Liver (tissue), 10 donors: ENCODE data around the gene ATP13A1. TPM values are rescaled to one million over a fixed set of nuclear protein-coding genes. Genes with fewer than 3 reads are reported as not detected.
"Not testable (repeated sequence)": the region's sequence is repeated elsewhere in the genome, so short reads cannot be mapped to it uniquely, and the experiment has no call there.

Experiments
- DNase-seq: peaks from one replicate; pipeline ENCODE4 v3.0.0-alpha.2; 2017; ENCODE audit warnings: low spot score
- H3K27ac ChIP-seq, 2 donors: one replicate each; pipeline ENCODE4 v1.7.0; 2013; ENCODE audit warnings: inconsistent platforms in 2 of 2, low read length in 2 of 2, control low read depth in 1 of 2, low read depth in 1 of 2, mild to moderate bottlenecking in 1 of 2
- H3K27me3 ChIP-seq, 4 donors: one replicate each; pipeline versions ENCODE4 v1.6.1 to v1.7.0; 2013; ENCODE audit warnings: low read length in 3 of 4, inconsistent platforms in 1 of 4, mild to moderate bottlenecking in 1 of 4, moderate library complexity in 1 of 4; ENCODE audit not compliant: control insufficient read depth in 4 of 4, insufficient read depth in 4 of 4
- H3K36me3 ChIP-seq, 4 donors: one replicate each; pipeline versions ENCODE4 v1.6.1 to v1.7.0; 2013; ENCODE audit warnings: low read length in 3 of 4, mild to moderate bottlenecking in 3 of 4, low read depth in 1 of 4, moderate library complexity in 1 of 4; ENCODE audit not compliant: control insufficient read depth in 4 of 4, insufficient read depth in 3 of 4
- H3K4me1 ChIP-seq, 4 donors: one replicate each; pipeline versions ENCODE4 v1.6.1 to v1.7.0; 2013; ENCODE audit warnings: low read length in 3 of 4, mild to moderate bottlenecking in 3 of 4, moderate library complexity in 1 of 4; ENCODE audit not compliant: control insufficient read depth in 4 of 4, insufficient read depth in 4 of 4
- H3K4me3 ChIP-seq, 3 donors: one replicate each; pipeline versions ENCODE4 v1.6.1 to v1.7.0; 2013; ENCODE audit warnings: low read length in 3 of 3, control low read depth in 1 of 3, low read depth in 1 of 3, mild to moderate bottlenecking in 1 of 3
- H3K9ac ChIP-seq, 2 donors: one replicate each; pipeline ENCODE4 v1.7.0; 2013; ENCODE audit warnings: low read length in 2 of 2, mild to moderate bottlenecking in 2 of 2, moderate library complexity in 2 of 2, control low read depth in 1 of 2, low read depth in 1 of 2
- H3K9me3 ChIP-seq, 4 donors: one replicate each; pipeline versions ENCODE4 v1.6.1 to v1.7.0; 2013; ENCODE audit warnings: low read length in 3 of 4; ENCODE audit not compliant: control insufficient read depth in 4 of 4
- FOXA1 ChIP-seq: IDR thresholded peaks from 2 replicates; pipeline ENCODE4 v1.6.1; 2016; ENCODE audit warnings: antibody characterized with exemption
- FOXA2 ChIP-seq: IDR thresholded peaks from 2 replicates; pipeline ENCODE4 v1.6.1; 2016; ENCODE audit warnings: antibody characterized with exemption
- GABPA ChIP-seq, 2 donors: IDR thresholded peaks in 1 of 2; conservative IDR thresholded peaks in 1 of 2; 2 replicates each; pipeline ENCODE4 v1.6.1; 2016; ENCODE audit warnings: antibody characterized with exemption in 2 of 2, mild to moderate bottlenecking in 1 of 2, moderate library complexity in 1 of 2
- HNF4A ChIP-seq, 2 donors: conservative IDR thresholded peaks; 2 replicates each; pipeline ENCODE4 v1.6.1; 2016; ENCODE audit warnings: antibody characterized with exemption in 2 of 2, mild to moderate bottlenecking in 2 of 2
- HNF4G ChIP-seq: IDR thresholded peaks from 2 replicates; pipeline ENCODE4 v1.6.1; 2016; ENCODE audit warnings: antibody characterized with exemption
- JUND ChIP-seq, 2 donors: IDR thresholded peaks; 2 replicates each; pipeline ENCODE4 v1.6.1; 2016; ENCODE audit warnings: antibody characterized with exemption in 2 of 2
- RXRA ChIP-seq, 2 donors: IDR thresholded peaks; 2 replicates each; pipeline ENCODE4 v1.6.1; 2017 to 2018; ENCODE audit warnings: antibody characterized with exemption in 2 of 2, mild to moderate bottlenecking in 1 of 2
- SP1 ChIP-seq: IDR thresholded peaks from 2 replicates; pipeline ENCODE4 v1.6.1; 2018; ENCODE audit warnings: antibody characterized with exemption, mild to moderate bottlenecking
- TAF1 ChIP-seq: conservative IDR thresholded peaks from 2 replicates; pipeline ENCODE4 v1.6.1; 2016; ENCODE audit warnings: antibody characterized with exemption, mild to moderate bottlenecking
- WGBS: extraction: QIAGEN DNeasy Blood & Tissue Kit; methylation state at CpG from one replicate; pipeline ENCODE4 v1.1.7; 2013; 5-methylcytosine and 5-hydroxymethylcytosine counted together
- polyA plus RNA-seq, 2 donors: library from polyadenylated mRNA; stranded (reverse) in 1 of 2; unstranded in 1 of 2; fragments of 200-250 nt in 1 of 2; fragments of >200 nt in 1 of 2; fragmentation: Nextera tagmentation in 1 of 2; extraction: Ambion mirVana in 1 of 2; gene quantifications; one replicate each; pipeline versions ENCODE4 v1.2.1 to v1.2.3, GENCODE V29; 2013 to 2015
- small RNA-seq: library from RNA; depleted of rRNA; stranded (forward); fragments of <200 nt; gene quantifications from one replicate; pipeline ENCODE3, GENCODE V24; 2014
- total RNA-seq, 2 donors: library from RNA; depleted of rRNA; stranded (reverse); fragments of >200 nt; gene quantifications; one replicate each; pipeline ENCODE4 v1.2.3, GENCODE V29; 2014
- TF ChIP-seq, protein P1 (sequence below): fragments of 150-350 bp; IDR thresholded peaks from 2 replicates; pipeline ENCODE4 v1.5.1; 2017; ENCODE audit warnings: improper control_type of control experiment, low read depth, low read length; ENCODE audit not compliant: missing input control
- TF ChIP-seq, protein P2 (sequence below): IDR thresholded peaks from 2 replicates; pipeline ENCODE4 v1.6.1; 2016; ENCODE audit warnings: antibody characterized with exemption
- TF ChIP-seq, protein P3 (sequence below): IDR thresholded peaks from 2 replicates; pipeline ENCODE4 v1.6.1; 2016; ENCODE audit warnings: antibody characterized with exemption
- TF ChIP-seq, protein P4 (sequence below): IDR thresholded peaks from 2 replicates; pipeline ENCODE4 v1.6.1; 2016; ENCODE audit warnings: antibody characterized with exemption, mild to moderate bottlenecking
- donor health status: healthy.
- donor health status: healthy.
- donor health status: healthy.
- donor health status: healthy.
- donor health status: healthy.

Gene ATP13A1
- total and polyA plus RNA-seq, 4 donors, result 15.1 to 36.5 (median 20.5) TPM

DNA sequence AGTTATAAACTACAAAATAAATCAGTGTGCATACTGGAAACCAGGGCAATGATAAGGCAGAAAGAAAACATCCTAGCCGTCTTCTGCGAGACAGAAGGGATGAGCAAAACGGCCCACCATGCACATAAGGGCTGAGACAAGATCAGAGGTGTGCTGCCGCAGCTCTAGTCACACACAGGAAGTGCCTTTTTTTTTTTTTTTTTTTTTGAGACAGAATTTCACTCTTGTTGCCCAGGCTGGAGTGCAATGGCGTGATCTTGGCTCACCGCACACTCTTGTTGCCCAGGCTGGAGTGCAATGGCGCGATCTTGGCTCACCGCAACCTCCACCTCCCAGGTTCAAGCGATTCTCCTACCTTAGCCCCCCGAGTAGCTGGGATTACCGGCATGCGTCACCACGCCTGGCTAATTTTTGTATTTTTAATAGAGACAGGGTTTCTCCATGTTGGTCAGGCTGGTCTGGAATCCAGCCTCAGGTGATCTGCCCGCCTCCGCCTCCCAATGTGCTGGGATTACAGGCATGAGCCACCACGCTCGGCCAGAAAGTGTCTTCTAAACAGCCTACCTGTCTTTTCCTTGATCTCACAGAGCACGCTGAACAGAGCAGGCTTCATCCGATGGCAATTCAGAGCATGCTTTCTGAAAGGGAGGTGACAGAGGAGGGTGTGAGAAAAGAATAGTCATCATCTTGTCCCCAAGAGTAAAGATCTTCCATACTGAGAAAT is 64.6 kb downstream of the ATP13A1 start:
- not testable (repeated sequence) for H3K36me3 ChIP-seq, H3K4me1 ChIP-seq, H3K27ac ChIP-seq, H3K27me3 ChIP-seq, H3K9ac ChIP-seq, H3K4me3 ChIP-seq, H3K9me3 ChIP-seq, DNase-seq
- WGBS, result 87% methylated on average over 20 of the region's 20 CpGs

DNA sequence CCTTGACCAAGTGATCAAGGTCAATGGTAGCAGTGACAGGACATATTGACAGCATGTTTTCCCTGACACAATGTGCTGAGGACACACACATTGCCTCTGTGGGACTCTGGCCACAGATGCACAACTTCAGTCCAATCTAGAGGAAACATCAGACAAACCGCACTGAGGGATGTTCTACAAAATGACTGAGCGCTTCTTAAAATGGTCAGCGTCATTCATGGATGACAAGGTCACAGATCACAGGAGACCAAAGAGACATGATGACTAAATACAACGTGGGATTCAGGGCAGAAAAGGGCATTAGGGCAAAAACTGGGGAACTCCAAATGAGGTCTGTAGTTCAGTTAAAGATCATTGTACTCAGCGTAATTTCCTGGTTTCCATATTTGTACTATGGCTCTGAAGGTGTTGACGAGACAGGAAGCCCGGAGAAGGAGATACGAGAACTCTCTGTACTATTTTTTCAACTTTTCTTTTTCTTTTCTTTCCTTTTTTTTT is 65.6 kb downstream of the ATP13A1 start:
- peaks cover 0 to 2% (median 0%) of the 10 kb centered on the region in 4 donors for H3K27me3 ChIP-seq
- H3K36me3 ChIP-seq, result no peaks in the 10 kb centered on the region
- peaks cover 0 to 3% (median 0%) of the 10 kb centered on the region in 4 donors for H3K9me3 ChIP-seq
- peak overlapping the region in 1 of 2 donors; percentile 37 for H3K27ac ChIP-seq
- no peaks in the 10 kb centered on the region for H3K4me1 ChIP-seq
- no peak for TF ChIP-seq HNF4G
- TF ChIP-seq, protein P1, sequence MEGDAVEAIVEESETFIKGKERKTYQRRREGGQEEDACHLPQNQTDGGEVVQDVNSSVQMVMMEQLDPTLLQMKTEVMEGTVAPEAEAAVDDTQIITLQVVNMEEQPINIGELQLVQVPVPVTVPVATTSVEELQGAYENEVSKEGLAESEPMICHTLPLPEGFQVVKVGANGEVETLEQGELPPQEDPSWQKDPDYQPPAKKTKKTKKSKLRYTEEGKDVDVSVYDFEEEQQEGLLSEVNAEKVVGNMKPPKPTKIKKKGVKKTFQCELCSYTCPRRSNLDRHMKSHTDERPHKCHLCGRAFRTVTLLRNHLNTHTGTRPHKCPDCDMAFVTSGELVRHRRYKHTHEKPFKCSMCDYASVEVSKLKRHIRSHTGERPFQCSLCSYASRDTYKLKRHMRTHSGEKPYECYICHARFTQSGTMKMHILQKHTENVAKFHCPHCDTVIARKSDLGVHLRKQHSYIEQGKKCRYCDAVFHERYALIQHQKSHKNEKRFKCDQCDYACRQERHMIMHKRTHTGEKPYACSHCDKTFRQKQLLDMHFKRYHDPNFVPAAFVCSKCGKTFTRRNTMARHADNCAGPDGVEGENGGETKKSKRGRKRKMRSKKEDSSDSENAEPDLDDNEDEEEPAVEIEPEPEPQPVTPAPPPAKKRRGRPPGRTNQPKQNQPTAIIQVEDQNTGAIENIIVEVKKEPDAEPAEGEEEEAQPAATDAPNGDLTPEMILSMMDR, result no peak
- no peak for TF ChIP-seq GABPA (IDR thresholded peaks at IDR 0.05 in 1 of 2, conservative IDR thresholded peaks at IDR 0.05 in 1 of 2)
- TF ChIP-seq HNF4A (conservative IDR thresholded peaks at IDR 0.05), result no peak
- TF ChIP-seq, protein P2, sequence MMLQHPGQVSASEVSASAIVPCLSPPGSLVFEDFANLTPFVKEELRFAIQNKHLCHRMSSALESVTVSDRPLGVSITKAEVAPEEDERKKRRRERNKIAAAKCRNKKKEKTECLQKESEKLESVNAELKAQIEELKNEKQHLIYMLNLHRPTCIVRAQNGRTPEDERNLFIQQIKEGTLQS, result no peak
- no peak for TF ChIP-seq JUND (IDR thresholded peaks at IDR 0.05)
- TF ChIP-seq, protein P3, sequence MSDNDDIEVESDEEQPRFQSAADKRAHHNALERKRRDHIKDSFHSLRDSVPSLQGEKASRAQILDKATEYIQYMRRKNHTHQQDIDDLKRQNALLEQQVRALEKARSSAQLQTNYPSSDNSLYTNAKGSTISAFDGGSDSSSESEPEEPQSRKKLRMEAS, result no peak
- no peak for TF ChIP-seq SP1
- no peak for TF ChIP-seq FOXA1
- TF ChIP-seq FOXA2, result no peak
- no peak for TF ChIP-seq RXRA (IDR thresholded peaks at IDR 0.05)
- TF ChIP-seq, protein P4, sequence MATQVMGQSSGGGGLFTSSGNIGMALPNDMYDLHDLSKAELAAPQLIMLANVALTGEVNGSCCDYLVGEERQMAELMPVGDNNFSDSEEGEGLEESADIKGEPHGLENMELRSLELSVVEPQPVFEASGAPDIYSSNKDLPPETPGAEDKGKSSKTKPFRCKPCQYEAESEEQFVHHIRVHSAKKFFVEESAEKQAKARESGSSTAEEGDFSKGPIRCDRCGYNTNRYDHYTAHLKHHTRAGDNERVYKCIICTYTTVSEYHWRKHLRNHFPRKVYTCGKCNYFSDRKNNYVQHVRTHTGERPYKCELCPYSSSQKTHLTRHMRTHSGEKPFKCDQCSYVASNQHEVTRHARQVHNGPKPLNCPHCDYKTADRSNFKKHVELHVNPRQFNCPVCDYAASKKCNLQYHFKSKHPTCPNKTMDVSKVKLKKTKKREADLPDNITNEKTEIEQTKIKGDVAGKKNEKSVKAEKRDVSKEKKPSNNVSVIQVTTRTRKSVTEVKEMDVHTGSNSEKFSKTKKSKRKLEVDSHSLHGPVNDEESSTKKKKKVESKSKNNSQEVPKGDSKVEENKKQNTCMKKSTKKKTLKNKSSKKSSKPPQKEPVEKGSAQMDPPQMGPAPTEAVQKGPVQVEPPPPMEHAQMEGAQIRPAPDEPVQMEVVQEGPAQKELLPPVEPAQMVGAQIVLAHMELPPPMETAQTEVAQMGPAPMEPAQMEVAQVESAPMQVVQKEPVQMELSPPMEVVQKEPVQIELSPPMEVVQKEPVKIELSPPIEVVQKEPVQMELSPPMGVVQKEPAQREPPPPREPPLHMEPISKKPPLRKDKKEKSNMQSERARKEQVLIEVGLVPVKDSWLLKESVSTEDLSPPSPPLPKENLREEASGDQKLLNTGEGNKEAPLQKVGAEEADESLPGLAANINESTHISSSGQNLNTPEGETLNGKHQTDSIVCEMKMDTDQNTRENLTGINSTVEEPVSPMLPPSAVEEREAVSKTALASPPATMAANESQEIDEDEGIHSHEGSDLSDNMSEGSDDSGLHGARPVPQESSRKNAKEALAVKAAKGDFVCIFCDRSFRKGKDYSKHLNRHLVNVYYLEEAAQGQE, result no peak
- TF ChIP-seq TAF1, result no peak
- DNase-seq, result no peak
- 72% methylated on average over 8 of the region's 8 CpGs for WGBS
- no peak overlapping the region for H3K9ac ChIP-seq
- H3K4me3 ChIP-seq, result no peak overlapping the region

Small RNAs within 50 kb of the gene (small RNA-seq; reads per million reads assigned to genes)
- not detected for gene AC011458.2

Other genes starting within 250 kb of the ATP13A1 start
- 1 to 10 TPM; 1.2 to 2.3 TPM for gene TSSK6, start 148.1 kb downstream of the ATP13A1 start, total RNA-seq
- under 1 TPM; 0.21 to 0.95 TPM for gene TSSK6, start 148.1 kb downstream of the ATP13A1 start, polyA plus RNA-seq
- gene NDUFA13, start 147.5 kb downstream of the ATP13A1 start, total RNA-seq, result 10 to 100 TPM; 45.3 to 80.6 TPM
- 100 to 1,000 TPM; 180 to 239 TPM for gene NDUFA13, start 147.5 kb downstream of the ATP13A1 start, polyA plus RNA-seq
- gene YJEFN3, start 134.8 kb downstream of the ATP13A1 start, total RNA-seq, result under 1 TPM; 0.19 to 0.75 TPM
- gene YJEFN3, start 134.8 kb downstream of the ATP13A1 start, polyA plus RNA-seq, result under 1 TPM; 0.51 to 0.88 TPM
- under 1 TPM; 0.08 to 0.42 TPM for gene CILP2, start 125.4 kb downstream of the ATP13A1 start, total RNA-seq
- gene CILP2, start 125.4 kb downstream of the ATP13A1 start, polyA plus RNA-seq, result under 1 TPM in 1 of 2 donors, not detected in 1; 0.09 TPM
- under 1 TPM; 0.19 to 0.59 TPM for gene PBX4, start 45.0 kb downstream of the ATP13A1 start, total RNA-seq
- under 1 TPM in 1 of 2 donors, not detected in 1; 0.21 TPM for gene PBX4, start 45.0 kb downstream of the ATP13A1 start, polyA plus RNA-seq
- 1 to 10 TPM; 1.0 to 3.4 TPM for gene LPAR2, start 35.5 kb downstream of the ATP13A1 start, total RNA-seq
- 1 to 10 TPM; 1.0 to 1.3 TPM for gene LPAR2, start 35.5 kb downstream of the ATP13A1 start, polyA plus RNA-seq
- gene GMIP, start 20.0 kb downstream of the ATP13A1 start, total RNA-seq, result 1 to 10 TPM; 5.3 to 6.5 TPM
- gene GMIP, start 20.0 kb downstream of the ATP13A1 start, polyA plus RNA-seq, result 1 to 10 TPM in 1 of 2 donors, under 1 TPM in 1; 0.89 to 3.4 TPM
- 1 to 10 TPM; 4.6 to 6.9 TPM for gene ZNF101, start 5.2 kb upstream of the ATP13A1 start, total RNA-seq
- gene ZNF101, start 5.2 kb upstream of the ATP13A1 start, polyA plus RNA-seq, result 1 to 10 TPM; 1.5 to 2.4 TPM
- gene ZNF14, start 69.4 kb upstream of the ATP13A1 start, total RNA-seq, result 1 to 10 TPM; 1.4 to 2.6 TPM
- gene ZNF14, start 69.4 kb upstream of the ATP13A1 start, polyA plus RNA-seq, result under 1 TPM; 0.28 to 0.37 TPM
- 1 to 10 TPM; 5.0 to 8.5 TPM for gene ZNF506, start 158.1 kb upstream of the ATP13A1 start, total RNA-seq
- gene ZNF506, start 158.1 kb upstream of the ATP13A1 start, polyA plus RNA-seq, result 1 to 10 TPM; 1.3 to 4.7 TPM
- 1 to 10 TPM; 3.3 to 3.7 TPM for gene ZNF253, start 202.2 kb upstream of the ATP13A1 start, total RNA-seq
- 1 to 10 TPM; 1.7 to 2.4 TPM for gene ZNF253, start 202.2 kb upstream of the ATP13A1 start, polyA plus RNA-seq
- 1 to 10 TPM in 1 of 2 donors, under 1 TPM in 1; 0.67 to 3.2 TPM for gene ZNF93, start 237.3 kb upstream of the ATP13A1 start, total RNA-seq
- gene ZNF93, start 237.3 kb upstream of the ATP13A1 start, polyA plus RNA-seq, result under 1 TPM; 0.24 to 0.61 TPM